ENCODE data around the gene DECR2. TPM values are rescaled to one million over a fixed set of nuclear protein-coding genes. Genes with fewer than 3 reads are reported as not detected.

DECR2 gene
- total RNA-seq, 4 donors from 2014 or later, result 13.6 to 19.6 (median 17.0) TPM

GRCh38 chr16:354971-355461, 46.7 kb upstream of the DECR2 start:
- no peaks in the 10 kb centered on the region for H3K27me3 ChIP-seq
- no peak overlapping the region for H3K4me3 ChIP-seq
- DNase-seq, result no peak
- no peaks in the 10 kb centered on the region for H3K9me3 ChIP-seq
- 76 to 88% methylated on average over 1 to 4 of the region's 10 CpGs for WGBS, 2 donors
- H3K27ac ChIP-seq, result peak overlapping the region in 2 of 4 donors; percentile 90 to 95
- TF ChIP-seq POLR2A (IDR thresholded peaks at IDR 0.05) (no peak), CTCF (IDR thresholded peaks at IDR 0.05) (no peak)
- no peaks in the 10 kb centered on the region for H3K36me3 ChIP-seq
- peaks cover 9 to 43% (median 22%) of the 10 kb centered on the region in 3 donors for H3K4me1 ChIP-seq
- intact Hi-C loops (cut with DNase I), result no loop called here

GRCh38 chr16:356741-357140, 44.9 kb upstream of the DECR2 start:
- Histone ChIP-seq H3K9me3 (no peaks in the 10 kb centered on the region), H3K36me3 (no peaks in the 10 kb centered on the region), H3K27ac (no peak overlapping the region), H3K4me1 (peaks cover 9 to 26% (median 13%) of the 10 kb centered on the region in 3 donors), H3K27me3 (peaks cover 0 to 8% (median 0%) of the 10 kb centered on the region in 4 donors), H3K4me3 (no peak overlapping the region)
- WGBS, 2 donors, result 61 to 85% methylated on average over 4 of the region's 12 CpGs
- no peak for TF ChIP-seq POLR2A (IDR thresholded peaks at IDR 0.05)
- TF ChIP-seq CTCF (IDR thresholded peaks at IDR 0.05), result no peak
- no peak for DNase-seq
- intact Hi-C loops (cut with DNase I), result no loop called here

GRCh38 chr16:359067-359763, 42.5 kb upstream of the DECR2 start:
- H3K4me3 ChIP-seq, result no peak overlapping the region
- intact Hi-C loops (cut with DNase I), result no loop called here
- no peak for DNase-seq
- H3K36me3 ChIP-seq, result no peaks in the 10 kb centered on the region
- no peak for TF ChIP-seq POLR2A (IDR thresholded peaks at IDR 0.05)
- no peak for TF ChIP-seq CTCF (IDR thresholded peaks at IDR 0.05)
- WGBS, 2 donors, result 64 to 70% methylated on average over 7 of the region's 19 CpGs
- H3K27me3 ChIP-seq, result peaks cover 0 to 27% (median 0%) of the 10 kb centered on the region in 4 donors
- H3K27ac ChIP-seq, result no peak overlapping the region
- H3K9me3 ChIP-seq, result no peaks in the 10 kb centered on the region
- H3K4me1 ChIP-seq, result peaks cover 4 to 22% (median 7%) of the 10 kb centered on the region in 3 donors

GRCh38 chr16:359871-360697, 41.6 kb upstream of the DECR2 start:
- Histone ChIP-seq H3K27me3 (peaks cover 0 to 36% (median 0%) of the 10 kb centered on the region in 4 donors), H3K27ac (no peak overlapping the region), H3K9me3 (no peaks in the 10 kb centered on the region), H3K36me3 (no peaks in the 10 kb centered on the region), H3K4me1 (peaks cover 0 to 13% (median 7%) of the 10 kb centered on the region in 3 donors), H3K4me3 (no peak overlapping the region)
- WGBS, 2 donors, result 89 to 91% methylated on average over 4 to 11 of the region's 47 CpGs
- DNase-seq, result no peak
- intact Hi-C loops (cut with DNase I), result no loop called here
- no peak for TF ChIP-seq POLR2A (IDR thresholded peaks at IDR 0.05)
- TF ChIP-seq CTCF (IDR thresholded peaks at IDR 0.05), result no peak
